Stimulated activated CD8-positive, alpha-beta memory T cell treated with anti-CD3 and anti-CD28 coated beads, Interleukin-4, amount 100 ng/mL, for 1 hour (primary cell): Measurements from ENCODE around the gene PRIMA1.

ENCODE experiments used
- DNase-seq, 2 donors: peaks; one replicate each; pipeline ENCODE4 v3.0.0-alpha.2; 2020; ENCODE audit warnings: low read depth in 2 of 2, low spot score in 1 of 2

PRIMA1 gene

DNA sequence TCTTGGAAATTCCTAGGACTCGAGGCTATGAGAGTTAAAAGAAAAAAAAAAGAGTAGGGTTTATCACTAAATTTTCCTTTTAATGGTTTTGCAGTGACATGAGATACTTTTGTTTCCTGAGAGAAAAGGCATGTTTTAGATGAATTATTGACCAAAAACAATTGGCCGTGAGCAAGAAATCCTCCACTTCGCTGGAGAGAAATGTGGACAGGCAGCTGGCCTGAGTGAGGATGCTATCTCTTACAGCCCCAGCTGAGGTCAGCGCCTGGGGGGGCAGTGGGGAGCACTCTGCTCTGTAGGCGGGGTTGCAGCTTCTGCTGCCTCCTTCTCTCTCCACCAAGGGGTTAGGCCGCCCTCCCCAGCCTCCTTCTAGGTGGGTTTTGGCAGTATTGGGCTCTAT is 54.7 kb downstream of the PRIMA1 start:
- no peak for DNase-seq

DNA sequence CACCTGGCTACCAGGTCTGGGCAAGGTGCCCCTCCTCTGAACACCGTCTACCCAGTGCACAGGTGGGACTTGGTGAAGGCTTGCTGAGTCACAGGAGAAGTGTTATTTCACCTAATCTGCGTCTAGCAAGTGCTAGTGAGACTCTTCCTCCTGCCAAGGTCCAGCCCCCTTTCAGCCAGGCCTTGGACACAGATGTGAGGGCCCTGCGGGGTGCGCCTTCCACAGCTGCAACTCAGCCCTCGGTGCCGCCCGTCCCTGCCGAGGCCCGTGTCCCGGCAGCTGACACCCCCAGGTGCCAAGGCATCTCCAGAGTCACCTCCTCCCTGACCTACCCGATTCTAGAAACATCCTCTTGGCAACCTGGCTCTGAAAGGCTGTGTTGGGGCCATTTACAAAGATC is 55.1 kb downstream of the PRIMA1 start:
- DNase-seq = no peak

DNA sequence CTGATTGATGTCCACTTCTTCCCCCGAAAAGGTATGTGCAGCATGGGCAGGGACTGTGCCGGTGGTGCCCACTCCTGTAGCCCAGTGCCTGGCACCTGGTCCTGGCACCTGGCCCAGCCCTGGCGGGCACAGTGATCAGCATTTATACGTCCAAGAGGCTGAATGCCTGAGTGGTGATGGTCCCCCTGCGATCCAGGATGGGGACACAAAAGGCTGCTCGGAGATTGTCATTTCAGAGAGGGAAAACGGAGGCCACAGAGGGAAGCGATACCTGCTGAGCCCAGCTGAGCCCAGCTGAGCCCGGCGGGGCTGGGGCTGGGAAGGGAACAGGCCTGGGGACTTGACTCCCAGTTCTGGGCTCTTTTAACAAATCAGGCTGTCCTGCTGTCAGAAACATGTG is 55.8 kb downstream of the PRIMA1 start:
- DNase-seq = no peak

DNA sequence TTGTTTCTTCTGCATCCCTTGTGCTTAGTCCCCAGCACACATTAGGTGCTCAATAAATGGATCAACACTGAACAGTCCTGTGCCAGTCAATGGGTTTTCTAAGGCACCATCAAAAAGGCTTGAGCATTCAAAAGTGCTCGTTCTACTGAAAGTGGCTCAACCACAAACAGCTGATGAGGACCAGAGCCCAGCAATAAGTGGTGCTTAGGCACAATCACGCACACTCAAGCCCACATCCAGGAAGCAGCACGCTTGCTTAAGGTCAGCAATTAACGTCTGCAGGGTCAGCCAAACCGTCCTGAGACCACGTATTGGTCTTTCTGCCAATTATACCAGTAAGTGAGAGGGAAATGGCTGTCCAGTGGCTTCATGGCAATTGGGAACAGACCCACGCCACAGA is 56.5 kb downstream of the PRIMA1 start:
- no peak for DNase-seq

DNA sequence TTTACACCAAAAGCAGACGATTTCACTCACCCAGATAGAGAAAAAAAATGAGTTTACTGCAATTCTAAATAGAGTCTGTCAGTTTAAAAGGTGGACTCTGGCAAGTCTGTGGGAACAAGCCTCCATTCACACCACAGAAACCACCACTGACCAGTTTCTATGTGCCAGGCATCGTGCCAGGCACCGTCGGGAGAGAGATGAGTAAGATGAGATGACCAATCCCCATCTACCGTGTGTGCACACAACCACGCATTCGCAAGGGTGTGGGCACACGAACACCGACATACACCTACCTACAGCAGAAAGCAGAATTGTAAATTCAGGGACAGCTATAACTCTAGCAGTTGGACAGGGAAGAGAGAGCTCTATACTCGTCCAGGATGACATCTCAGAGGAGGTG is 58.3 kb downstream of the PRIMA1 start:
- no peak for DNase-seq

DNA sequence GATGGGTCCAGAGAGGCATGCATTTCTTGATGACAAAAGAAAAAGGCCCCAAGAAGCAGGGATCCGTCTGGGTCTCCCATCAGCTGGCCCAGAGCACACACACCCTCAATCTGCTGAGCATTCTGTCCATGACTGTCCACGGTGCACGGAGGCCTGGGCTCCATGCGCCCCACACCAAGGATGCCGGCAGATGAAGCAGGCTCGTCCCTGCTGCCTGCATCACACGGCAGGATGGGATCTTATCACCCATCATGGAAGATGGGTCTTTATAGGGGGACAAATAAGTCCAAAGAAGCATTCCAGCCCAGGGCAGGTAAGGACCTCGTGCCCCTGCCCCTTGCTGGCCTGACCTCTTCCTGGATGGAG is 59.7 kb downstream of the PRIMA1 start:
- no peak for DNase-seq

DNA sequence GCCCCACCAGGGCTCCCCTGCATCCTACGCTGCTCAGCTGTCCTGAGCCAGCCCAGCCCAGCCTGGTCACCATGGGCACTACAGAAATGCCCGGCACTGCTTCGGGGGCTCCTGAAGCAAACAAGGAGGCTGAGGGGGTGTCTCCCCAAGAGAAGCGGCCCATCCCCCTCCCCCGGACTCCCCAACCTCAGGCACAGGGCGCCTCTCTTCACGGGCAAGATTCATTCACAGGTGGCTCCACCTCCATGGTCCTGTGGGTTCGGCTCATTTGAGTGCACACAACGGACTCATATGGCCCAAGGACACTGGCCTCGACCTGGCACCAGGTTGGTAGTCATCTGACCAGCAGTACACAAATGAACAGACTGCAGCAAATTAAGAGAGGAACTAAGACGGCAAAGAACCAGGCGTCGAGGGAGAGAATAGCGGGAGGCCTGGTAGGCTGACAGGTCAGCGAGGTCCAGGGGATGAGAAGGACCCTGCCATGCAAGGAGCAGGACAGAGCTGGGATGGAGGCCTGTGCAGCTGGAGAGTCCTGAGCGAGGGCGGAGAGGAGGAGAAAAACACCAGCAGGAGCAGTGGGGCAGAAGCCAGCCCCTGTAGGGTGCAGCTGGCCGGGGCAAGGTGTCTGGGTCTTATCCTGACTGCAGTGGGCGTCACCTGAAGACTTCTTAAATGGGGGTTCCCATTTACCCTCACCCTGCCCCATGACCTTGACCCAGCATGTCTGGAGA is 60.2 kb downstream of the PRIMA1 start:
- DNase-seq = no peak

DNA sequence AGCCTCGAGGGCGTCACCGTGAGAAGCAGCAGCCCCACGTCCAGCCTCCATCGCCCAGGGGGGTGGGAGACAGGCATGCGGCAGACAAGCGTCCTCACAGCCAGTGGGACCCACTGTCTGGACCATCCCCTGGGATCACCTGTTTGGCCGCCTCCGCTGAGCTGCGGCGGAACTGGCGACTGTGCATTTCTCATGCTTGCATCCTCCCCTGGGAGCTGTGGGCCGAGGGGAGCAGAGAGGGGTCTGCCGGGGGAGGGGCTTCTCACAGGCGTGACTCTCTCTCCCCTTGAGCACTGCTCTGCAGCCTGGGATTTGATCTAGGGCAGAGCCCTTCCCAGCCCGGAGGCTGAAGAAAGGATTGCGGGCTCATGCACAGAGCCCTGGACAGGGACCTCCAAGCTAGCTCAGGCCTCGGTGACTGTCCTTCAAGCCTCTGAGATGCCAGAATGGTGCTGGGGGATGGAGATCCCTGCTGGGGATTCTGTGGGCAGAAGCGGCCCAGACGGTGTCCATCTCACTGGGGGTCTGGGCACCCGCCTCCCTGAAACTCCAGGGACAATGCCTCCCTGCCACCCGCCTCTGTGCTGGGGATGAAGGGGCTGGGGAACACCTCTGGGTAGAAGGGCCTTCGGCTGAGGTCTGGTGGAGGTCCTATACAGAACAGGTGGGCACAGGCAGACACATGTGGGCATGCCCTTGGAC is 61.1 kb downstream of the PRIMA1 start:
- no peak for DNase-seq

DNA sequence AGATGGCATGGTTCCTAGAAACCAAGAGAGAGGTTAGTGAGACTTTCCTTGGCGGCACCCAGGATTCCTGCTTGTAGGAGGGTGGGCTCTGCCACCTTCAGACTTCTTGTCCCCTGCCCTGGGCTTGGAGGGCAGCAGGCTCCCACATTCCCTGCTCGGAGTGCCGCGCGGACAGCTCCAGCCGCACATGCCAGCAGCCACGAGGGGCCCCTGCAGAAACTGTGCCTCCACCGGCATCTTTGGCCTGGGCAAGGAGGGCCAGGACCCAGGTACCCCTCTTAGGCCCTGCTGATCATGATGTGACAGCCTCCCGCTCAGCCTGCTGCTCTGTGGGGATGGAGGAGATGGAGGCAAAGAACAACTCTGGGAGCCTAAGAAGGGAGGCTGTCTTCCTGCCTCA is 62.3 kb downstream of the PRIMA1 start:
- DNase-seq = no peak

DNA sequence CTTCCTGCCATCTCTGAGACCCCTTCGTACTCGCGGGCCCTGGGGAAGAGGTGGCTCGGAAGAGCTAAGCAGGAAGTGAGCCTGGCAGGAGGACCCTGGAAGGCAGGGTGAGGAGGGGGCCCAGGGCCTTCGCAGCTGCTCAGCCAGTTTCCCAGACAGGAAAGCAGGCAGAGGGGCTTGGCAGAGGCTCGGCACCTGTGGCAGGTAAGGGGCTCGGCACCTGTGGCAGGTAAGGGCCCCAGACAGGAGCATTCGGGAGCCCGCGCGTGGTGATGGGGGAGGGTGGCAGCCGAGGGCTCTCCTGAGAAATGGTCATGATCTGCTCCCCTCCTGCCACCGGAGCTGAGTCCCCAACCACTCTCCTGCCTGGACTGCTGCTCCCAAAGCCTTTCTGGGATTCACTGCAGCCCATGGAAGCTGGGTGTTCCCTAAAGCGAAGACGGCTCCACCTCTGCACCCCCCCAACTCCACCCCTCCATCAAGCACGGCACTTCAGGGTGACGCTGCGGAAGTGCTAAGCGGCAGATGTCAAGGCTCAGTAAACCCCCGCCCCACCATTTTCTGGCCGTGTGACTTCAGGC is 63.2 kb downstream of the PRIMA1 start:
- DNase-seq = no peak

DNA sequence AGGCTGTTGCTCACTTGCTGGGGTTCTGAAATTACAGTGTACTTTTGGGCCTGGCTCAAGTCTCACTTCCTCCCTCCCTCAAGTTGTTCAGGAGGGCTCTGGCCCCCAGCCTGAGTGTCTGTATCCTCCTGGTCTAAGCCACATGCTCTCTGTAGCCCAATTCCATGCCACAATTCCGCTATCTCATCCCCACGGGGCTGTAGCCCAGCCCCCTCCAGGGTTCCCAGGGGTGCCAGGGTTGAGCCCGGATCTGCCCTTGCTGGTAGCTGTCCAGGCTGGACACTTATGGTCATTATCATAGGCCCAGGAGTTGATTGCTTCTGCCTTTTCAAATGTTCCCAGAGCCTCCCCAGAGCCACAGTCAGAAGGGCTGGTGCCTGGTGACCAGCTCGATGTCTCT is 65.3 kb downstream of the PRIMA1 start:
- DNase-seq = no peak

DNA sequence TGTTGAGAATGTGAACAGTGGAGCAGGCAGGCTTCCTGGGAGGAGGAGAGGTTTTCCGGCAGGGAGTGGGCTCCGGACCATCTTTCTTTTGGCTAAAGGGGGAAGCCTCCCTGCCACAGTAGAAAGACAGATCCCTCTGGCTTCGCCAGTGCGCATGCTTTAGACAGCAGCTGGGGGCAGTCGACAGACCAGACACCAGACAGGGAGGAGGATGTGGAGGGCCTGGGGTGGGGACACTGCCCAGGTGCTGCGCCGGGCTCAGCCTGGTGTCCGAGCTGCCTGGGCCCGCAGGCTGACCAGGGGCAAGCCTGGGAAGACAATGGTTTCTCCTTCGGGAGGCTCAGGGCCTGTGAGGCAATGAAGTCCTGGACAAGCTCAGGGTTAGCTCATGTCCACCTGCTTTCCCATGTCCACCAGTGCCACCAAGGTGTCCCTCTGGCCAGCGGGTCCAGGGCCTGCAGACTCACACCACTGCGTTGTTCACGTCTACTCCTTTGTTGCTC is 67.3 kb downstream of the PRIMA1 start:
- DNase-seq = no peak

DNA sequence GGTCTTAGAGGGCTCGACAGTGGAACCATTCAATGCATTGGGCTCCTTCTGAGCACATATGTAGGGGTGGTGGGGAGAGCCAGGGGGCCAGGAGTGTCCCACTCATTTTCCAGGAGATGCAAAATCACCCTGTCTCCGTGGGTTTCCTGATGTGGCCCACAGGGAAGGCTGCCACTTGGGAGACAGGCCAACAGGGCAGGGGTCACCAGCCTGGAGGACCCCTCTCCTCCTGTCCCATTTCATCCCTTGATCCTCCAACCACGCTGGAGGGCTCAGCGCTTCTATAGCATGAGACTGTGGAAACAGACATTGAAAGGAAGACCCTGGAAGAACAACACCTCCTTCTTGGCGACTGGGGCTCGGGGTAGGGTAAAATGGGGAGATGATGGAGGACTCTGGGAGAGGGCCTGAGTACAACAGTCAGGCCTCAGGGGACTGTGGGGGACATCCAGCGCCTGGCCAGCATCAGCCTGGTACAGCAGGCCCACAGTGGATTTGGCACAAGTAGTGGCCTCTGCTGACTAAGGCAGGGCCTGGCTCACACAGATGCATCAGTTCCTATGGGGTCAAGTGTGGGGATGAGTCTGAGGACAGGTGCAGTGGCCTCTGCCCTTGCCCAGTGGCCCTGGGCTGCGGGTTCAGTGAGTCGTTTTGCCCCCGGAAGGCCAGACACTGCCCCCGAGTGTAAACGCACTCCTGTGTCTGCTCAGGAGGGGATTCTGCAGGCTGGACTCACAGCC is 68.0 kb downstream of the PRIMA1 start:
- no peak for DNase-seq

DNA sequence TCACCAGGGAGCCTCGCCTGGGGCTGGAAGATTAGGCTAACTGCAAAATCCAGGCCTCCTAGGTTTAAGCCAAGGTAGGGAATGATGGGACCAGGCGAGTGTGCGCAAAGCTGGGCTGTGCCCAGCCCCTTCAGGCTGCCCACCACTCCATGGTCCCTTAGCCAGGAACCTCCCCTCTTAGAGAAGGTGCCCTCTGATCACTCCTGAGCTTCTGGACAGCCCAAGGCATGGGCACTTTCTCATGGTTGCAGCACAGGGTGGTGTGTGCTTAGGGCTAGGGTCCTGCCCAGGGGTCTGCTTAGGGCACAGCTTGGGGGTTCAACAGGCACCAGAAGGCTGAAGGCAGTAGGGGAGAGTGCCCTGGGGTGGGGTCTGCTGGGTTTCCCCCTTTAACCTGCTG is 69.0 kb downstream of the PRIMA1 start:
- DNase-seq = no peak

DNA sequence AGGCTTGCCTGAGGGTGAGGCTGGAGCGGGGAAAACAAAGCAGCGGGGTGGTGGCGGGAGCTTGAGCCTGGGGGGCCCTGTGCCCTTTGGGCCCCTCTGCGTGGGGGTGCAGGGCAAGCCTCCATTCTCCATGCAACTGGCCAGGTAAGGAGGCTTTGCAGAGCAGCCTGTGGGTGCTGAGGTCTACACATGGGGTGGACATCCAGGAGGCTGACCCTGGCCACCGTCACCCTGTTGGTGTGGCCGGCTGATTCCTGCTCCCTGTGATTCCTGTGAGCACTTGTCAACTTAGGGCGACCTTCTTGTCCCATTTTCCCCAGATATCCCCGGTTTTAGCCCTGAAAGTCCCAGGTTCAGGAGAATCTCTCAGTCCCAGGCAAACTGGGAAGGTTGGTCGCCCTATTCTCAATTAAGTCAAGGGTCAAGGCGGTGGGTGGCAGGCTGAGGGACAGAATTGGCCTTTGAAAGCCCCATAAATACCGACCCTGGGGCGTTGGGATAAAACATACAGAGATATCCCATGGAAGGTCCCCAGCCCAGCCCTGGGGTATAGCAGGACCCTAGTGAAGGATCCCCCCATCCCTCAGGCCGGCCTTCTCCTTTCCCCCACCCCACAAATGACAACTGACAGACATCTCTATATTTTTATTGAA is 70.5 kb downstream of the PRIMA1 start:
- DNase-seq = no peak

DNA sequence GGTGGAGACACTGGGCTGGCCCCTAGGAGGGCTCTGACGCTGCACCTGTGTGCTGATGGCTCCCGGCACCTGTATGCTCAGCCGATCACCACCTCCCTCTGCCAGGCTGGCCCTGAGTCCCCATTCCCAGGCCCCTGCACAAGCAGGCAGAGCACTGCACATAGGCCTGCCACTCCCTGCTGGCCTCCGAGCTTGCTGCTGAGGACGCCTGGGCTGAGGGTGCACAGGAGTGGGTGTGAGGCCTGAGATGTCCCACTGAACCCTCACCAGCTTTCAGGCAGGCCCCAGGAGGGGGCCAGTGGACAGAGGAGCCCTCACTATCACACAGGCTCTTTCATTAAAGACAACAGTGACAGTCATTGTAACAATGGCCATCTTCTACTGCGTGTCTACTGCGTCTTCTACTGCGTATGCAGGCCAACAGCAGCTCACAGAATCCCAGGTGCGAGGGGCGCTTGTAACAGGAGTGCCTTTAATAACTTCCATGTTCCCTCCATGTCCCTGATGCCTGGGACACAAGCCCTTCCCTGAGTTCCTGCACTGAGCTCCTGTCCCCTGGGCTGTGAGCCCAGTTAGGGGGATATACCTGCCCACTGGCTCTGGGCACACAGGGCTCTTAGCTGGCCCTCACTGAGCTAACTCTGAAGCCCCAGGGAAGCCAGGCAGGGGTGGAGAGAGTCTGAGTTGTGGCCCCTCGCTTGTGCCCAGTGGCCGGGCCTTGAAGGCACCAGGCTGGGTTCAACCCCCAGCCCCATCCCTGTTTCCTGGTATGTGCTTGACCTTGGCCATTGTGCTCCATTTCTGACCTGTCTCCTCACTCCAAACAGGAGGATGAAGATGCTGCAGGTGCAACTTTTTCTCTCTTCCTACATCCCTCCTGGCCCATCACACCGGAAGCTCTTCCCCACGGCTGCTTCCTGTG is 71.3 kb downstream of the PRIMA1 start:
- no peak for DNase-seq

DNA sequence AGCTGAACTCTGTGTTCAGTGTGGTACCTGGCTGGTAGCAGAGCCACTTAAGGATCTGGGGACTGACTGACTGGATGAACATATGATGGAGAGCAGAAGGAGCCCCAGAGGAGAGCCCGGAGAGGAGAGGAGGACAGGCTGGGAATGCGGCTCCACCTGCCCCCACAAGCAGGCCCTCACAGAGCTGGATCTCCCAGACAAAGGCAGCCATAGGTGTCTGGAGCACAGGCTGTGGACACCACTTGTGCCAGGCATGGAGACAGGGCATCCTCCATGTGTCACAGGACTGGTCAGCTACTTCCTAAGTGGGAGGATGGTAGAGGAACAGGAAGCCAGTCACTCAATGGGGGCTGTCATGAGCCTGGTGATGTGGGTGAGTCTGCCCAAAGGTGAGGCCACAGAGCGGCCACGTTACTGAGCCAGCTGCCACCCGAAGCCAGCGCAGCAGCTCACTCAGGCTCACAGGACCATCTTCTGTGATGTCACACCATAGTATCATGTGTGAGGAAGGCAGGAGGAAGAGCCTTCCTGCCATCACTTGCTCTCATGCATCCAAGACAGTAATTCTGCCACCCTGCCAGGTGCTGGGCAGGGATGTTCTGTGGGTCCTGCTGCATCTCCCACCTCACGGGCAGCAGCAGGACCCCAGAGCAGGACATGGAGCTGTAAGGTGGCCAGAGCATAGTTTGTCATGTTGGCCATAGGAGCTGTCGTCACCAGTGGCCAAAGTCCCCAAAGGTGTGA is 72.1 kb downstream of the PRIMA1 start:
- no peak for DNase-seq

DNA sequence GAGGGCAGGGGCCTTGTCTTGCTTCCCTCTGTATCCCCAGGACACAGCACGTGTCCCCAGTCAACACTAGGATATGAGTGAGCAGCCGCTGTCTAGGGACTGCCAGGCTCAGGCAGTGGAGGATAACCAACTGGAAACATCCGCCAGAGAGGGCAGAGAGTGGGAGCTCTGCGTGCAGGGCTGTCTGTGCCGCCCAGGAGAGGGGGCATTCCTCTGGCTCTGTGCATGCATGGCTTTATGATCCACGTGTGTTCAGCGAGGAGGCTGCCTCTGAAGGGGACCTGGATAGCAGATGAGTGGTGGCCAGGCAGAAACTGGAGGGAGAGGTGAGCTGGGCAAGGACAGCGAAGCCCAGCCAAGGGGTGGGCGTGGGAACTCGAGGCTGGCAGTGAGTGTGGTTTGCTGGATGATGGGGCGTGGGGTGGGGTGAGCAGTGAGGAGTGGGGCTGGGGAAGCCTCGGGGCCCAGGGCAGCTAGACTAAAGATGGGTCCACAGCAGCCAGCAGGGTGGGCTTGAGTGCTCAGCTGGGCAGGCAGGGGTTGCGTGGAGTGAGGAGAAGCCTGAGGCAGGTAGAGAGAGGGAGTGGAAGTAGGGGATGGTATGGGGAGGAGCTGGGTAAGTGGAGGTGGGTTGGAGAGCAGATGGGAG is 72.9 kb downstream of the PRIMA1 start:
- DNase-seq = no peak

DNA sequence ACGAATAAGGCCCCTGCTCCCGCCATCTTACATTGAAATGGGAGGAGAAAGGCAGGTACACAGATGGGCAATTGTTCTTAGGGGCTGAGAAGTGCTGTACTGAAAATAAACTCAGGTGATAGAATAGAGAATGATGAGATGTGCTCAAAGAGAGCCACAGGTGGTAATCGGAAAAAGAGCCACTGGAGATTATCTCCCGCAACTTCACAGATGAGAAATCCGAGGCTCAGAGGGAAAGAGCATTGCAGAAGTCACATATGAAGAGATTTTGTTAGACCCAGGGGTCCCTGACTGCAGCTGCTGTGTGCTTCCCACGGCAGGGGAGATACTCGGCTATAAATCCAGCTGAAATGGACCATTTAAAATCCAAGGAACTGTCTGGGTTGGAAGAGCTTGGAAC is 73.7 kb downstream of the PRIMA1 start:
- no peak for DNase-seq
